GM12892 (cell line): ENCODE data around the gene KAT7.

ENCODE experiments used
- POLR2AphosphoS5 ChIP-seq: IDR thresholded peaks from 2 replicates; pipeline ENCODE4 v1.6.1; 2011; ENCODE audit warnings: low read depth, low read length, control low read depth
- TAF1 ChIP-seq: IDR thresholded peaks from 2 replicates; pipeline ENCODE4 v1.6.1; 2011; ENCODE audit warnings: low read depth, mild to moderate bottlenecking, control low read depth, low read length, borderline replicate concordance

DNA sequence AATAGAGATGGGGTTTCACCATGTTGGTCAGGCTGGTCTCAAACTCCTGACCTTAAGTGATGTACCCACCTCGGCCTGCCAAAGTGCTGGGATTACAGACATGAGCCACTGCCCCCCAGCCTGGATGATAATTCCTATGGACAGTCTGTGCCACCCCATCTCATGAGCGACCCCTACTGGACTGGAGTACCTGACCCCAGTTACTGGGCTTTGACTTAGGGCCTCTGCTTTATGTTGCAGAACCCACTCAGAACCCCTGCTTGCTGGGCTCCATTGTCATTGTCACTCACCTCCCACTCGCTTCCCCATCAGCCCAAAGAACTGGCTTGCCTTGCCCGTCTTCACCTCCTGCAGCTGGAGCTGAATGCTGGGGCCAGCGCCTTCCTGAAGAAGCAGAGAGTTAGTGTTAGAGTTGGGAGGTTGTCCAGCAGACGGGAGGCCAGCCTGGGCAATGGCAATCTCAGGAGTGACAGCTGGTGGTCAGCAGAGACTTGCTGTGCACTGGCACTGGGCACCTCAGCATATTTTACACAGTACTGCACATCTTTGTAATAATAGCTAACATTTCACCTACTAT, 55.4 kb downstream of the KAT7 start:
- no peak for TF ChIP-seq POLR2AphosphoS5
- no peak for TF ChIP-seq TAF1
